ENCODE data around the gene NCAM2. TPM values are rescaled to one million over a fixed set of nuclear protein-coding genes. Genes with fewer than 3 reads are reported as not detected.

Gene NCAM2
- total RNA-seq, 4 donors from 2014 or later, result 3.2 to 9.1 (median 4.6) TPM

DNA sequence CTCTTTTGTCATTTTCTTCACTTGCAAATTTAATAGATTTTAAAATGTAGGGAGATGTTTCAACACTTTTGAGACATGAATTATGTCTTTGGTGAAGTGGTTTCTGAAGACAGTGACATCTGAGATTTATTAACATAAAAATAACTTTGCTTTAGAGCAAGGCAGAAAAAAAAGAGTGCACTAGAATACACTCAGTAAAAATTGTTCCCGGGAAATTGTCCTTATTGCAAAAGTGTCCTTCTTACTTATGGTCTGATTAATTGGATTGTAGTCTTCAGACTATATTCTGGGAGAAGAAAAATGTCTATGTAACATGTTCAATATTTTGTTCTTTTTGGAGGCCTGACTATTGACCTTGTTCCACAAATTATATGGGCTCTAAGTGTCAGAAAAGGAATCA, 468.5 kb downstream of the NCAM2 start:
- no peaks in the 10 kb centered on the region for H3K27me3 ChIP-seq
- no peaks in the 10 kb centered on the region for H3K4me1 ChIP-seq
- 50 to 83% methylated on average over 1 of the region's 1 CpG for WGBS, 2 donors (ENCODE audit: low coverage in 1 of 2)
- no peak for ATAC-seq
- H3K36me3 ChIP-seq, result no peaks in the 10 kb centered on the region
- H3K4me3 ChIP-seq, result no peak overlapping the region
- no peaks in the 10 kb centered on the region for H3K9me3 ChIP-seq
- no peak overlapping the region for H3K27ac ChIP-seq
- TF ChIP-seq, protein P1, sequence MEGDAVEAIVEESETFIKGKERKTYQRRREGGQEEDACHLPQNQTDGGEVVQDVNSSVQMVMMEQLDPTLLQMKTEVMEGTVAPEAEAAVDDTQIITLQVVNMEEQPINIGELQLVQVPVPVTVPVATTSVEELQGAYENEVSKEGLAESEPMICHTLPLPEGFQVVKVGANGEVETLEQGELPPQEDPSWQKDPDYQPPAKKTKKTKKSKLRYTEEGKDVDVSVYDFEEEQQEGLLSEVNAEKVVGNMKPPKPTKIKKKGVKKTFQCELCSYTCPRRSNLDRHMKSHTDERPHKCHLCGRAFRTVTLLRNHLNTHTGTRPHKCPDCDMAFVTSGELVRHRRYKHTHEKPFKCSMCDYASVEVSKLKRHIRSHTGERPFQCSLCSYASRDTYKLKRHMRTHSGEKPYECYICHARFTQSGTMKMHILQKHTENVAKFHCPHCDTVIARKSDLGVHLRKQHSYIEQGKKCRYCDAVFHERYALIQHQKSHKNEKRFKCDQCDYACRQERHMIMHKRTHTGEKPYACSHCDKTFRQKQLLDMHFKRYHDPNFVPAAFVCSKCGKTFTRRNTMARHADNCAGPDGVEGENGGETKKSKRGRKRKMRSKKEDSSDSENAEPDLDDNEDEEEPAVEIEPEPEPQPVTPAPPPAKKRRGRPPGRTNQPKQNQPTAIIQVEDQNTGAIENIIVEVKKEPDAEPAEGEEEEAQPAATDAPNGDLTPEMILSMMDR (IDR thresholded peaks at IDR 0.05), result no peak
- TF ChIP-seq EP300 (IDR thresholded peaks at IDR 0.05), result no peak
- TF ChIP-seq POLR2A (IDR thresholded peaks at IDR 0.05), result no peak
- TF ChIP-seq POLR2AphosphoS5 (IDR thresholded peaks at IDR 0.05), result no peak

DNA sequence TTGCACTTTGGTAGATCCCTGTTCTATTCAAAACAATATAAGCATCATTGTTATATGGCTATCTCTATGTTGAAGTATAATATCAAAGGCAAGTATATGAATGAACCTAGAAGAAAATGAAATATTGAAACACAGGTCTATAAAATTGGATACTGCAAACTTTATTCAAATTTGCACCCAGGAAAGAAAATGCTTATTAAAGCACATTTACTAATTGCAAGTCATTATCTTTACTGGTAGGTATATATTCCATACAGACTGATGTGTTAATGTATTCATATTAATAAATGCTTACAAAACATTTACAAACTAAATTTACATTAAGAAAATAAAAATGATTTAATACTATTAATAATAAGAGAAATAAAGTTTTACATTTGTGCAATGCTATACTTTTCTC, 469.8 kb downstream of the NCAM2 start:
- ATAC-seq, result no peak
- Histone ChIP-seq H3K27me3 (no peaks in the 10 kb centered on the region), H3K4me3 (no peak overlapping the region), H3K27ac (no peak overlapping the region), H3K9me3 (no peaks in the 10 kb centered on the region), H3K36me3 (no peaks in the 10 kb centered on the region), H3K4me1 (no peaks in the 10 kb centered on the region)
- TF ChIP-seq POLR2A (IDR thresholded peaks at IDR 0.05) (no peak), EP300 (IDR thresholded peaks at IDR 0.05) (no peak), POLR2AphosphoS5 (IDR thresholded peaks at IDR 0.05) (no peak)
- TF ChIP-seq, protein P1 (IDR thresholded peaks at IDR 0.05), result no peak

DNA sequence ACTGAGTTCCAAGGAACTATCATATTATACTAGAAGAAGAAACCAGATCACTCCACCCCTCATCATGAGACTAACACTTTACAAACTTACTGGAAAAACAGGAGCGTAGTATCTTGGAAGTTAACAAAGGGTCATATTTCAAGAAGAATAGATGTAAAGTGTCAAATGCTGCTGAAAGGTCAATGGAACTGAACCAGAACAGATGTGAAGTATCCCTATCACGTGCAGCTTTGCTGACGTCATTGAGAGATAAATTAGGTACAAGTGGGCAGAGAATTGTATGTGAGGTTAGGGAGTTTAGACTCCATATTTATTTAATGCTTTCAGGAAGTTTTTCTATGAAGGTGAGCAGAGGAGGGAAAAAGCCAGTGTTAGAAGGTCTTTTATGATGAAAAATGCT, 483.0 kb downstream of the NCAM2 start:
- no peak for TF ChIP-seq POLR2AphosphoS5 (IDR thresholded peaks at IDR 0.05)
- no peak for TF ChIP-seq EP300 (IDR thresholded peaks at IDR 0.05)
- TF ChIP-seq, protein P1 (IDR thresholded peaks at IDR 0.05), result no peak
- TF ChIP-seq POLR2A (IDR thresholded peaks at IDR 0.05), result no peak
- no peak overlapping the region for H3K27ac ChIP-seq
- no peak for ATAC-seq
- H3K4me1 ChIP-seq, result no peaks in the 10 kb centered on the region
- H3K9me3 ChIP-seq, result no peaks in the 10 kb centered on the region
- H3K27me3 ChIP-seq, result no peaks in the 10 kb centered on the region
- no peaks in the 10 kb centered on the region for H3K36me3 ChIP-seq
- no peak overlapping the region for H3K4me3 ChIP-seq
- 34 to 39% methylated on average over 3 of the region's 3 CpGs for WGBS, 2 donors (ENCODE audit: low coverage in 1 of 2)

DNA sequence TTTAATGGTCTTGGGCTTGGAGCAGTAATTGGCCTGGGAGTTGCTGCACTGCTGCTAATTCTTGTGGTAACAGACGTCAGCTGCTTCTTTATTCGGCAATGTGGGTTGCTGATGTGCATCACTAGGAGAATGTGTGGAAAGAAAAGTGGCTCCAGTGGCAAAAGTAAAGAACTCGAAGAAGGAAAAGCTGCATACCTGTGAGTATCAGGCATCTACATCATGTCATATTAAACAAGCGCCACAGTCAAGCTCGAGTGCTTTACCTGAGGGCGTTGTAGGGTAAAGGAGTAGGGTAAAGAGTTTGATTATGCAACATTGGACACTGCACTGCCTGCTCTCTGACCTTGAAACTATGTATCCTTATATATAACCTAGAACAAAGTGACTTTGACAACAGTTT, 510.6 kb downstream of the NCAM2 start:
- no peak for ATAC-seq
- no peak overlapping the region for H3K27ac ChIP-seq
- no peak overlapping the region for H3K4me3 ChIP-seq
- H3K27me3 ChIP-seq, result no peaks in the 10 kb centered on the region
- TF ChIP-seq EP300 (IDR thresholded peaks at IDR 0.05) (no peak), POLR2A (IDR thresholded peaks at IDR 0.05) (no peak), POLR2AphosphoS5 (IDR thresholded peaks at IDR 0.05) (no peak)
- TF ChIP-seq, protein P1 (IDR thresholded peaks at IDR 0.05), result no peak
- no peaks in the 10 kb centered on the region for H3K36me3 ChIP-seq
- 68 to 75% methylated on average over 3 of the region's 6 CpGs for WGBS, 2 donors (ENCODE audit: low coverage in 1 of 2)
- no peaks in the 10 kb centered on the region for H3K9me3 ChIP-seq
- no peaks in the 10 kb centered on the region for H3K4me1 ChIP-seq

DNA sequence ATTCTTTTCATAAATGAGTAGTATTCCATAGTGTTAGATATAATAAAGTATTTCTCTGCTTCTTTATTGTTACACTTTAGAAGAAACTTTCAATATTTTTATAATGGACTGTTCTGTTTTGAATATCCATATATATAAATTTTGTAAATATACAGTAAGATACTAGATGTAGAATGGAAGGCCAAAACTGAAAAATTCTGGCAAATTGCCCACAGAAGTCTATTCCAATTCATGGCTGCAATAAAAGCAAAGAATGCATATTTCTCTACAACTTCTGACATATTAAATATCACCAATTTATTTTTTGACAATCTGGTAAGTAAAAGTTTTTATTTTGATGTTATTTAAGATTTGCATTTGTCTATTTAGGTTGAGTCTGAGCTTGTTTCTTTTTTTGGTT, 532.5 kb downstream of the NCAM2 start:
- TF ChIP-seq EP300 (IDR thresholded peaks at IDR 0.05) (no peak), POLR2AphosphoS5 (IDR thresholded peaks at IDR 0.05) (no peak), POLR2A (IDR thresholded peaks at IDR 0.05) (no peak)
- TF ChIP-seq, protein P1 (IDR thresholded peaks at IDR 0.05), result no peak
- Histone ChIP-seq H3K27me3 (no peaks in the 10 kb centered on the region), H3K36me3 (no peaks in the 10 kb centered on the region), H3K4me3 (no peak overlapping the region), H3K4me1 (no peaks in the 10 kb centered on the region), H3K9me3 (no peaks in the 10 kb centered on the region), H3K27ac (no peak overlapping the region)
- ATAC-seq, result no peak
